SK-N-SH treated with all-trans-retinoic acid at 6 μM for 48 hours (cell line): ENCODE data around the gene NUDT15.

Experiments
- CREB5 ChIP-seq: fragments of 250-450 bp; sonication (Bioruptor Pico); IDR thresholded peaks from 2 replicates; pipeline ENCODE4 v1.5.1; 2020; ENCODE audit warnings: low read depth, mild to moderate bottlenecking, moderate library complexity
- CSRNP3 ChIP-seq: fragments of 250-450 bp; sonication (Bioruptor Pico); IDR thresholded peaks from 2 replicates; pipeline ENCODE4 v1.5.1; 2021; ENCODE audit warnings: mild to moderate bottlenecking, moderate library complexity
- ESRRG ChIP-seq: fragments of 250-450 bp; sonication (Bioruptor Pico); IDR thresholded peaks from 2 replicates; pipeline ENCODE4 v1.6.1; 2021; ENCODE audit warnings: mild to moderate bottlenecking
- PATZ1 ChIP-seq: fragments of 250-450 bp; sonication (Bioruptor Pico); IDR thresholded peaks from 2 replicates; pipeline ENCODE4 v1.8.0; 2020; ENCODE audit warnings: mild to moderate bottlenecking, moderate library complexity, borderline replicate concordance
- POU6F1 ChIP-seq: fragments of 250-450 bp; sonication (Bioruptor Pico); IDR thresholded peaks from 2 replicates; pipeline ENCODE4 v1.8.0; 2021; ENCODE audit warnings: low read depth, mild to moderate bottlenecking, moderate library complexity, borderline replicate concordance
- PPARA ChIP-seq: fragments of 250-450 bp; sonication (Bioruptor Pico); IDR thresholded peaks from 2 replicates; pipeline ENCODE4 v1.5.0; 2020; ENCODE audit warnings: mild to moderate bottlenecking, borderline replicate concordance
- SNAI2 ChIP-seq: fragments of 250-450 bp; sonication (Bioruptor Pico); IDR thresholded peaks from 2 replicates; pipeline ENCODE4 v1.5.0; 2020; ENCODE audit warnings: mild to moderate bottlenecking, moderate library complexity
- ZFP3 ChIP-seq: fragments of 250-450 bp; sonication (Bioruptor Pico); IDR thresholded peaks from 2 replicates; pipeline ENCODE4 v1.5.0; 2020; ENCODE audit warnings: mild to moderate bottlenecking, moderate library complexity
- ZFP30 ChIP-seq: fragments of 450-650 bp; formaldehyde crosslinking; IDR thresholded peaks from 2 replicates; pipeline ENCODE4 v1.5.0; 2022; ENCODE audit warnings: mild to moderate bottlenecking, moderate library complexity
- ZNF565 ChIP-seq: fragments of 450-650 bp; formaldehyde crosslinking; conservative IDR thresholded peaks from 2 replicates; pipeline ENCODE4 v1.5.0; 2020; ENCODE audit warnings: low read depth, mild to moderate bottlenecking, moderate library complexity
- ZNF8 ChIP-seq: fragments of 450-650 bp; formaldehyde crosslinking; IDR thresholded peaks from 2 replicates; pipeline ENCODE4 v1.5.0; 2020; ENCODE audit warnings: mild to moderate bottlenecking, moderate library complexity

- TF ChIP-seq ZFP30 (CRISPR knock-in tag) = no peak
- TF ChIP-seq CREB5 (CRISPR knock-in tag) = no peak
- no peak for TF ChIP-seq ZNF565
- TF ChIP-seq SNAI2 (CRISPR knock-in tag) = no peak
- no peak for TF ChIP-seq PATZ1
- TF ChIP-seq ZNF8 (CRISPR knock-in tag) = no peak
- TF ChIP-seq PPARA = no peak
- no peak for TF ChIP-seq ESRRG (CRISPR knock-in tag)
- no peak for TF ChIP-seq CSRNP3 (CRISPR knock-in tag)
- no peak for TF ChIP-seq POU6F1 (CRISPR knock-in tag)
- TF ChIP-seq ZFP3 (CRISPR knock-in tag) = no peak
Observed at GRCh38 chr13:48042894-48043293, 5.4 kb downstream of the NUDT15 start.
